HFF-Myc (cell line): ENCODE results near the gene RNGTT.
"Not testable (repeated sequence)": the region's sequence is repeated elsewhere in the genome, so short reads cannot be mapped to it uniquely, and the experiment has no call there.

Source experiments
- DNase-seq: peaks from one replicate; pipeline ENCODE4 v3.0.0-alpha.2; 2011; ENCODE audit warnings: low read depth; ENCODE audit errors: extremely low read depth
- H3K4me3 ChIP-seq: replicated peaks from 2 replicates; pipeline ENCODE4 v1.5.1; 2011; ENCODE audit warnings: low read depth, mild to moderate bottlenecking, control low read depth, low read length
- TF ChIP-seq, protein P1 (sequence below): IDR thresholded peaks from 2 replicates; pipeline ENCODE4 v1.5.1; 2012; ENCODE audit warnings: mild to moderate bottlenecking, low read depth, low read length, control low read depth; ENCODE audit errors: missing control alignments

RNGTT gene

DNA sequence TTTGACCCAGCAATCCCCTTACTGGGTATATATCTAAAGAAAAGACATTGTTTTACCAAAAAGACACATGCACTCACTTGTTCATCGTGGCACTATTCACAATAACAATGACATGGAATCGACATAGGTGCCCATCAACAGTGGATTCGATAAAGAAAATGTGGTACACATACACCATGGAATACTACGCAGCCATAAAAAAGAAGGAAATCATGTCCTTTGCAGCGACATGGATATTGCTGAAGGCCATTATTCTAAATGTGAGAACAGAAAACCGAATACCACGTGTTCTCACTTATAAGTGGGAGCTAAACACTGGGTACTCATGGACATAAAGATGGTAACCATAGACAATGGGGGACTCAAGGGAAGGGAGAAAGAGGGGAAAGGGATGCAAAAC is 222.3 kb downstream of the RNGTT start:
- no peak for DNase-seq
- no peak overlapping the region for H3K4me3 ChIP-seq
- TF ChIP-seq, protein P1, sequence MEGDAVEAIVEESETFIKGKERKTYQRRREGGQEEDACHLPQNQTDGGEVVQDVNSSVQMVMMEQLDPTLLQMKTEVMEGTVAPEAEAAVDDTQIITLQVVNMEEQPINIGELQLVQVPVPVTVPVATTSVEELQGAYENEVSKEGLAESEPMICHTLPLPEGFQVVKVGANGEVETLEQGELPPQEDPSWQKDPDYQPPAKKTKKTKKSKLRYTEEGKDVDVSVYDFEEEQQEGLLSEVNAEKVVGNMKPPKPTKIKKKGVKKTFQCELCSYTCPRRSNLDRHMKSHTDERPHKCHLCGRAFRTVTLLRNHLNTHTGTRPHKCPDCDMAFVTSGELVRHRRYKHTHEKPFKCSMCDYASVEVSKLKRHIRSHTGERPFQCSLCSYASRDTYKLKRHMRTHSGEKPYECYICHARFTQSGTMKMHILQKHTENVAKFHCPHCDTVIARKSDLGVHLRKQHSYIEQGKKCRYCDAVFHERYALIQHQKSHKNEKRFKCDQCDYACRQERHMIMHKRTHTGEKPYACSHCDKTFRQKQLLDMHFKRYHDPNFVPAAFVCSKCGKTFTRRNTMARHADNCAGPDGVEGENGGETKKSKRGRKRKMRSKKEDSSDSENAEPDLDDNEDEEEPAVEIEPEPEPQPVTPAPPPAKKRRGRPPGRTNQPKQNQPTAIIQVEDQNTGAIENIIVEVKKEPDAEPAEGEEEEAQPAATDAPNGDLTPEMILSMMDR, result no peak

DNA sequence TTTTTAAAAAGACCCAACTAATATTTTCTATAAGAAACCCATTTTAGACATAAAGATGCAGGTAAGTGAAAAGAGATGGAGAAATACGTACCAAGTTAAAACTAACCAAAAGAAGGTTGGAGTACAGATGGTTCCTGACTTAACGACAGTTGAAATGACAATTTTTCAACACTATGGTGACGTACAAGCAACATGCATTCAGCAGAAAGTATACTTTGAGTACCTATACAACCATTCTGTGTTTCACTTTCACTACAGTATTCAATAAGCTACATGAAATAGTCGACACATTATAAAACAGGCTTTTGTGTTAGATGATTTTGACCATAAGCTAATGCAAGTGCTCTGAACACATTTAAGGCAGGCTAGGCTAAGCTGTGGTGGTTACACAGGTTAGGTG is 228.9 kb downstream of the RNGTT start:
- H3K4me3 ChIP-seq, result no peak overlapping the region
- TF ChIP-seq, protein P1, result no peak
- DNase-seq, result no peak

DNA sequence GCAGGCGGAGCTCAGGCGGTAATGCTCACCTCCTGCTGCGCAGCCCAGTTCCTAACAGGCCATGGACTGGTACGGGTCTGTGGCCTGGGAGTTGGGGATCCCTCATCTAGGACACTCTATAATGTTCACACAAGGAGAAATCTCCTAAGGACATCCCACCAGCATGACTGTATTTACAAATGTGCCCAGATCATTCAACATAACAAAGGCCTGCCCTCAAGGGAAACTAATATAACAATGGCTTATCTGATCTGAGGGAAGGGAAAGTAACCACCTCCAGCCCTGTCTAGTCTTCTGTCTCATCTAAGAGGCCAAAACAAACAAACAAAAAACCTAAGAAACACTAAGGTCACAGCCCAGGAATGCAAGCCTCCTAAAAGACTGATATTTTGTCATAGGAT is 232.8 kb downstream of the RNGTT start:
- TF ChIP-seq, protein P1, result no peak
- DNase-seq, result no peak
- H3K4me3 ChIP-seq, result no peak overlapping the region

DNA sequence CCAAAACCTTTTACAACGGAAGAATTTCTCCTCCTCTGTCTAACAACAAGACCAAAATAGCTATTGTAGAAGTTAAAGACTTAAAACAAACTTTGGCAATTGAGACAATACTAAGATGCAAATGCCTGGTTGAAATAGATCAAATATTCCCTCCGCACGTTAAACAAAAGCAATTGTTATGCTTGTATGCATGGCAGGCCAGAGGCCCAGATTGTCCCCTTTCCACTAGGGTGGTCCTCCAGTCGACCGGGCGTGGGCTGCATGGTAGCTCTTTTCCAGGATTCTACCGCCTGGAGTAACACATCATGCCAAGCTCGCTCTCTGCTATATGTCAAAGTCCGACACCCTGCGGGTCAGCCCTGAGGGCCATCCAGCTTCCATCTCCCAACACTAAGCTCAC is 234.7 kb downstream of the RNGTT start:
- TF ChIP-seq, protein P1, result no peak
- DNase-seq, result no peak

DNA sequence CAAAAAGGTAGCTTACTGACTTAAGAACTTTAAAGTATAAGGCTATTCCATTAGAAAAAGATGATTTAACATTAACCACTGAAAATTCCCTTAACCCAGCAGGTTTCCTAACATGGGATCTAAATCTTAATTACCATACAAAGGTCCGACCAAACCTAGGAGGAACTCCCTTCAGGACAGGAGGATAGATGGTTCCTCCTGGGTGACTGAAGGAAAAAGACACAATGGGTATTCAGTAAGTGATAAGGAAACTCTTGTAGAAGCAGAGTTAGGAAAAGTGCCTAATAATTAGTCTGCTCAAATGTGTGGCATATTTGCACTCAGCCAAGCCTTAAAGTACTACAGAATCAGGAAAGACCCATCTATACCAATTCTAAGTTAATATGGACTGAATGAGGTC is 237.0 kb downstream of the RNGTT start:
- not testable (repeated sequence) for DNase-seq, H3K4me3 ChIP-seq

More for the DNA sequence above, 234.7 kb downstream of the RNGTT start:
- H3K4me3 ChIP-seq, result no peak overlapping the region

DNA sequence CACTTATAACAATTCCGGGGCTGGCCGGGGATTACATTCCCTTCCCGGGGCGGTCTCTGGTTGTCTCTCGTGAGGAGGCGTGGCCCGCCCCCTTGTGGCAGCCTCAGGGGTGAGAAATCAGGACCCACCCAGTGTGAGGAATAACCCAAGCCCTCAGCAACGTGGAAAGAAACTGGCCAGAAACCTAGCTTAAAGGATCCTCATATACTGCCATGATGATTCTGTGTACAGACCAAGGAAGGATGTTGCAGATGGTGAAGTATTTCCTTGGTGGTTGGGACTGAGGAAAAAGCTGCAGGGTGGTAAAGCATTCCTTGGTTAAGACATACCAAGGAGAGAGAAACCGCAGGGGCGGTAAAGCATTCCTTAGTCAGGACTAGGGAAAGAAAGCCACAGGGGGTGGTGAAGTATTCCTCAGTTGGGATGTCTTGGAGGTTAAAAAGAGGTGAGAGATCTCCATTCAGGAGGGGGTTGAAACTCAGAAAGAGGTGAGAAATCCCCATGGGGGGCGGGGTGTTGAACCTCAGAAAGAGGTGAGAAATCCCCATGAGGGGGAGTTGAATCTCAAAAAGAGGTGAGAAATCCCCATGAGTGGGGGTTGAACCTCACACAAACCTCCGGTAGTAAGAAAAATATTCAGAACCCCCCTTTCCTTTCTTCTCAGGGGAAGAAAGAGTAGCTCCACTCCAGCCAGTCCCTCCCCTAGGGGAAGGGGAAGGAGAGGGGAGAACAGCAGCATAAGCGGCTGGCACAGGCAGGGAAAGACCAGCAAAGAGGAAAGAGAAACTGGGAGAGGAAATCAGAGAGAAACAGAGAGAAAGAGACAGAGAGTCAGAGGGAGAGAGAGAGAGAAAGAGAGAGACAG is 238.1 kb downstream of the RNGTT start:
- TF ChIP-seq, protein P1, result peak; percentile 38
- DNase-seq, result no peak
- H3K4me3 ChIP-seq, result no peak overlapping the region

DNA sequence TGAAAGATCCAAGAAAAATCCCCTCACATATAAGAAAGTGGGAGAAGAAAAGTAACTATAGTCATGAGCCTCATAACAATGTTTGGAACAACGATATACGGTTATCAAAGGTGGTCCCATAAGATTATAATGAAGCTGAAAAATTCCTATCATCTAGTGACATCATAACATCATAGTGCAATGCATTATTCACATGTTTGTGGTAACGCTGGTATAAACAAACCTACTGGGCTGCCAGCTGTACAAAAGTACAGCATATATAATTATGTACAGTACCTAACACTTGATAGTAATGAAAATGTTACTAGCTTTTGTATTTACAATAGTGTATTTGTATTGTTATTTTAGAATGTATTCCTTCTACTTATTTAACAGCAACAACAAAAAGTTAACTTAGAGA is 240.7 kb downstream of the RNGTT start:
- DNase-seq, result no peak
- TF ChIP-seq, protein P1, result no peak

DNA sequence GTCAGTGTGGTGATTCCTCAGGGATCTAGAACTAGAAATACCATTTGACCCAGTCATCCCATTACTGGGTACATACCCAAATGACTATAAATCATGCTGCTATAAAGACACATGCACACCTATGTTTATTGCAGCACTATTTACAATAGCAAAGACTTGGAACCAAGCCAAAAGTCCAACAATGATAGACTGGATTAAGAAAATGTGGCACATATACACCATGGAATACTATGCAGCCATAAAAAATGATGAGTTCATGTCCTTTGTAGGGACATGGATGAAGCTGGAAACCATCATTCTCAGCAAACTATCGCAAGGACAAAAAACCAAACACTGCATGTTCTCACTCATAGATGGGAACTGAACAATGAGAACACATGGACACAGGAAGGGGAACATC is 247.0 kb downstream of the RNGTT start:
- not testable (repeated sequence) for H3K4me3 ChIP-seq, DNase-seq

More for the DNA sequence above, 240.7 kb downstream of the RNGTT start:
- no peak overlapping the region for H3K4me3 ChIP-seq
